HL-60 (cell line): ENCODE results near the gene ABCB4.

Source experiments
- DNase-seq, 2 experiments: peaks; one replicate each; pipeline ENCODE4 v3.0.0-alpha.2; 2010 to 2020; ENCODE audit warnings: low read depth in 1 of 2, low spot score in 1 of 2
- H3K27ac ChIP-seq: fragments of 250-450 bp; sonication (Bioruptor Pico); replicated peaks from 2 replicates; pipeline ENCODE4 v1.5.1; 2020; ENCODE audit warnings: mild to moderate bottlenecking, moderate library complexity
- H3K27me3 ChIP-seq: fragments of 250-450 bp; sonication (Bioruptor Pico); 2 replicates; pipeline ENCODE4 v1.5.1; 2021; ENCODE audit warnings: mild to moderate bottlenecking, moderate library complexity; ENCODE audit not compliant: insufficient read depth, poor library complexity, severe bottlenecking
- H3K4me3 ChIP-seq: replicated peaks from 2 replicates; pipeline ENCODE4 v1.5.1; 2011; ENCODE audit warnings: mild to moderate bottlenecking, control low read depth, low read length; ENCODE audit not compliant: insufficient read depth
- CTCF ChIP-seq: IDR thresholded peaks from one replicate; pipeline ENCODE4 v1.5.1; 2011; ENCODE audit warnings: low read length, control low read depth, inconsistent platforms; ENCODE audit not compliant: insufficient read depth
- GABPA ChIP-seq: IDR thresholded peaks from 2 replicates; pipeline ENCODE4 v1.6.1; 2012; ENCODE audit warnings: low read depth
- POLR2AphosphoS5 ChIP-seq: IDR thresholded peaks from 2 replicates; pipeline ENCODE4 v1.6.1; 2012; ENCODE audit warnings: low read depth
- REST ChIP-seq: IDR thresholded peaks from 2 replicates; pipeline ENCODE4 v1.6.1; 2012; ENCODE audit warnings: low read depth; ENCODE audit not compliant: insufficient replicate concordance
- SPI1 ChIP-seq: IDR thresholded peaks from 2 replicates; pipeline ENCODE4 v1.6.1; 2012; ENCODE audit warnings: low read depth, mild to moderate bottlenecking, borderline replicate concordance

ABCB4 gene

GRCh38 chr7:87361320-87361719 lies 114.2 kb downstream of the ABCB4 start:
- TF ChIP-seq REST: no peak
- no peak for TF ChIP-seq POLR2AphosphoS5
- TF ChIP-seq SPI1: no peak
- TF ChIP-seq CTCF: no peak
- TF ChIP-seq GABPA: no peak

GRCh38 chr7:87359366-87359765 lies 116.1 kb downstream of the ABCB4 start:
- H3K27me3 ChIP-seq: no peaks in the 10 kb centered on the region
- no peak overlapping the region for H3K27ac ChIP-seq
- no peak overlapping the region for H3K4me3 ChIP-seq
- TF ChIP-seq CTCF (no peak), SPI1 (no peak), POLR2AphosphoS5 (no peak), REST (no peak), GABPA (no peak)
- no peak for DNase-seq

More at GRCh38 chr7:87361320-87361719, 114.2 kb downstream of the ABCB4 start:
- no peaks in the 10 kb centered on the region for H3K27me3 ChIP-seq
- no peak overlapping the region for H3K27ac ChIP-seq
- no peak for DNase-seq
- H3K4me3 ChIP-seq: no peak overlapping the region

GRCh38 chr7:87356448-87356847 lies 119.0 kb downstream of the ABCB4 start:
- TF ChIP-seq REST (no peak), CTCF (no peak), POLR2AphosphoS5 (no peak), GABPA (no peak), SPI1 (no peak)
- DNase-seq: no peak
- Histone ChIP-seq H3K4me3 (no peak overlapping the region), H3K27me3 (no peaks in the 10 kb centered on the region), H3K27ac (no peak overlapping the region)
